ENCODE results near the gene PSMA6. TPM values are rescaled to one million over a fixed set of nuclear protein-coding genes. Genes with fewer than 3 reads are reported as not detected.
A peak's percentile ranks its signal among the peaks of the same experiment; 100 is the strongest.

PSMA6 gene
- total and polyA plus RNA-seq, 2 of the 13 experiments (the other 11 are each of a cell fraction or from before 2014, with no cell fraction given) = 525 to 1,109 TPM

- TF ChIP-seq KDM2A (CRISPR knock-in tag; IDR thresholded peaks at IDR 0.05; ENCODE audit: borderline replicate concordance, low read depth) = peak; percentile 55; the same call in 1 of the 2 replicates
- TF ChIP-seq FOXP4 (CRISPR knock-in tag; IDR thresholded peaks at IDR 0.05) = no peak; the same call in 1 of the 2 replicates
- no peak for TF ChIP-seq ZNF253 (CRISPR knock-in tag; IDR thresholded peaks at IDR 0.05; ENCODE audit: borderline replicate concordance)
- TF ChIP-seq ZNF33A (CRISPR knock-in tag; IDR thresholded peaks at IDR 0.05; ENCODE audit: borderline replicate concordance) = no peak
- TF ChIP-seq SATB2 (CRISPR knock-in tag; IDR thresholded peaks at IDR 0.05) = peak; percentile 45; the same call in 1 of the 2 replicates
- peak; percentile 79; the same call in 1 of the 2 replicates for TF ChIP-seq ZNF142 (CRISPR knock-in tag; IDR thresholded peaks at IDR 0.05)
- TF ChIP-seq NFE2 (CRISPR knock-in tag; IDR thresholded peaks at IDR 0.05) = no peak
- TF ChIP-seq ZNF841 (CRISPR knock-in tag; IDR thresholded peaks at IDR 0.05; ENCODE audit: borderline replicate concordance) = no peak
- no peak for TF ChIP-seq KLF13 (CRISPR knock-in tag; IDR thresholded peaks at IDR 0.05)
- TF ChIP-seq POLR2G (IDR thresholded peaks at IDR 0.05; ENCODE audit: low read depth, low read length) = no peak; the same call in 1 of the 2 replicates
- no peak; the same call in 1 of the 2 replicates for TF ChIP-seq TRAFD1 (CRISPR knock-in tag; IDR thresholded peaks at IDR 0.05; ENCODE audit: borderline replicate concordance)
- no peak for TF ChIP-seq ZNF891 (CRISPR knock-in tag; IDR thresholded peaks at IDR 0.05)
- no peak for TF ChIP-seq CBX1 (IDR thresholded peaks at IDR 0.05; ENCODE audit: low read depth)
Observed at GRCh38 chr14:35333797-35334743, 41.9 kb downstream of the PSMA6 start (continued).
